ENCODE data around the gene APOL2. TPM values are rescaled to one million over a fixed set of nuclear protein-coding genes. Genes with fewer than 3 reads are reported as not detected.
"Not testable (repeated sequence)": the region's sequence is repeated elsewhere in the genome, so short reads cannot be mapped to it uniquely, and the experiment has no call there.

The APOL2 gene
- total RNA-seq, 3 donors from 2014 or later, result 46.3 to 64.8 (median 56.3) TPM

- no peaks in the 10 kb centered on the region for H3K4me1 ChIP-seq (ENCODE audit: low read depth)
- TF ChIP-seq, protein P1, sequence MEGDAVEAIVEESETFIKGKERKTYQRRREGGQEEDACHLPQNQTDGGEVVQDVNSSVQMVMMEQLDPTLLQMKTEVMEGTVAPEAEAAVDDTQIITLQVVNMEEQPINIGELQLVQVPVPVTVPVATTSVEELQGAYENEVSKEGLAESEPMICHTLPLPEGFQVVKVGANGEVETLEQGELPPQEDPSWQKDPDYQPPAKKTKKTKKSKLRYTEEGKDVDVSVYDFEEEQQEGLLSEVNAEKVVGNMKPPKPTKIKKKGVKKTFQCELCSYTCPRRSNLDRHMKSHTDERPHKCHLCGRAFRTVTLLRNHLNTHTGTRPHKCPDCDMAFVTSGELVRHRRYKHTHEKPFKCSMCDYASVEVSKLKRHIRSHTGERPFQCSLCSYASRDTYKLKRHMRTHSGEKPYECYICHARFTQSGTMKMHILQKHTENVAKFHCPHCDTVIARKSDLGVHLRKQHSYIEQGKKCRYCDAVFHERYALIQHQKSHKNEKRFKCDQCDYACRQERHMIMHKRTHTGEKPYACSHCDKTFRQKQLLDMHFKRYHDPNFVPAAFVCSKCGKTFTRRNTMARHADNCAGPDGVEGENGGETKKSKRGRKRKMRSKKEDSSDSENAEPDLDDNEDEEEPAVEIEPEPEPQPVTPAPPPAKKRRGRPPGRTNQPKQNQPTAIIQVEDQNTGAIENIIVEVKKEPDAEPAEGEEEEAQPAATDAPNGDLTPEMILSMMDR (IDR thresholded peaks at IDR 0.05), result no peak
- H3K36me3 ChIP-seq (ENCODE audit: low read depth), result no peaks in the 10 kb centered on the region
- H3K9me3 ChIP-seq, result no peaks in the 10 kb centered on the region
- H3K4me3 ChIP-seq, result no peak overlapping the region
- intact Hi-C loops (cut with DNase I, micrococcal nuclease), result loop anchor here in 1 of 2 donors (10.0 kb wide), 1 partner anchor 292 kb away; the partner anchor contains the start of gene TXN2
- ATAC-seq (no peak), DNase-seq (no peak)
Observed at GRCh38 chr22:36193171-36193570, 46.2 kb downstream of the APOL2 start.

GRCh38 chr22:36192542-36192941, 46.8 kb downstream of the APOL2 start:
- Histone ChIP-seq H3K36me3 (ENCODE audit: low read depth) (no peaks in the 10 kb centered on the region), H3K4me3 (no peak overlapping the region), H3K9me3 (no peaks in the 10 kb centered on the region), H3K4me1 (ENCODE audit: low read depth) (no peaks in the 10 kb centered on the region)
- ATAC-seq (no peak), DNase-seq (no peak)
- TF ChIP-seq, protein P1 (IDR thresholded peaks at IDR 0.05), result no peak
- intact Hi-C loops (cut with DNase I, micrococcal nuclease), result loop anchor here in 1 of 2 donors (10.0 kb wide), 1 partner anchor 292 kb away; the partner anchor contains the start of gene TXN2

DNA sequence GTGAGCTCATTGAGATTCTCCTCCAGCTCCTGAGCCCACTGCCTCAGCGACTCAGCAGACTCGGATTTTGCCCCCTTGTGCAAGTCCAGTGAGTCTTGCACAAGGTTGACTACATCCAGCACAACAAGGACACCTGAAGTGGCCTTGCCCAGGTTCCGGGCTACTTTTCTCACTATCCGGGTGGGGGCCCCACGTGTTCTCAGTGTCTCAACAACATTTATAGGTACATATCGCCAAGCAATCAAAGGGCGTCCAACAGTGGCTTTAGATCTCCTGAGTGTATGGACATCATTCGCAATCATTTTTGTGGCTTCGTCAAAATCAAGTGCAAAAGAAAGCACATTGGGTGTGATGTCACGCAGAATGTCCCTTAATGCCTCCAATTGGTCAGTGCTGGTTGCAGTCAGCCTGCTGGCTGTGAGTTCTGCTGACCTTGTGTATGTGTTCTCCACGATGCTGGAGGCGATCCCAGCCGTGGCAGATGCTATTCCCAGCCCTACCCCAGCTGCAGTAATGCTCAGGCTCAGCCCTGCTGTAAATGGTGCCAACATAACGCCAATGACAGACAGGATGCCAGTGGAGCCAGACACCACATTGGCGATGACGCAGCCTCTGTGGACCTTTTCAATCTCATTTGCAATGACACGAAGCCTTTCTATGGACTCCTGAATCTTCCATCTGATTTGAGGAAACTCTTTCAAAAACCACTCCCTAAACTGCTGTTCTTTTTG, 48.1 kb downstream of the APOL2 start:
- Histone ChIP-seq H3K4me1 (ENCODE audit: low read depth) (no peaks in the 10 kb centered on the region), H3K9me3 (no peaks in the 10 kb centered on the region), H3K36me3 (ENCODE audit: low read depth) (no peaks in the 10 kb centered on the region), H3K4me3 (no peak overlapping the region)
- peak in 2 of 3 donors; percentile 40 to 44 for DNase-seq
- TF ChIP-seq, protein P1 (IDR thresholded peaks at IDR 0.05), result no peak
- intact Hi-C loops (cut with DNase I, micrococcal nuclease), result loop anchor here in 1 of 2 donors (10.0 kb wide), 1 partner anchor 294 kb away; the partner anchor contains the start of gene TXN2
- ATAC-seq, result peak; percentile 52

DNA sequence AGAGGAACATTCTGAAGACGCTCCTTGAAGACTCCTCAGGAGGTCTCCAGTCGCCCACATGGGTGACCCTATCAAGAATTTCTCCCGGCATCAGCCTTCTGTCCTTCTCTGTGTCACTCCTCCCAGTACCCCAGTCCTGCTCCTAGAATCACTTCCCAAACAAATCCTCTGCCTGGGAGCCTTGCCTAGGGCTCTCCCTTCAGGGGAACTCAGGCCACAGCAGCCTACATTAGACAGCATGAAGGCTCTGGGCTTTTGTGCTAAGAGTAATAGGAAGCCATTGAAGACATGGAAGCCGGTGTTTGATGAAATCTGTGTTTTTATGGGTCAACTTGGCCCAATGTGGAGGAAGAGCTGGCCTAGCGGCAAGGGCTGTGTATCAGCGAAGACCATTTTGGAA, 51.5 kb downstream of the APOL2 start:
- intact Hi-C loops (cut with DNase I, micrococcal nuclease); H3K4me3 ChIP-seq; DNase-seq; H3K9me3 ChIP-seq; H3K36me3 ChIP-seq (ENCODE audit: low read depth); ATAC-seq; H3K4me1 ChIP-seq (ENCODE audit: low read depth): not testable (repeated sequence)

- no peaks in the 10 kb centered on the region for H3K9me3 ChIP-seq
- H3K4me3 ChIP-seq, result no peak overlapping the region
- no peaks in the 10 kb centered on the region for H3K36me3 ChIP-seq (ENCODE audit: low read depth)
- DNase-seq (no peak), ATAC-seq (no peak)
- intact Hi-C loops (cut with DNase I, micrococcal nuclease), result no loop called here
- H3K4me1 ChIP-seq (ENCODE audit: low read depth), result no peaks in the 10 kb centered on the region
- TF ChIP-seq, protein P1 (IDR thresholded peaks at IDR 0.05), result no peak
Observed at GRCh38 chr22:36185828-36186624, 53.3 kb downstream of the APOL2 start.

All from mucosa of descending colon (tissue), 3 donors.